SK-MEL-5 (cell line): ENCODE results near the gene FAHD1. TPM values are rescaled to one million over a fixed set of nuclear protein-coding genes. Genes with fewer than 3 reads are reported as not detected.
"Not testable (repeated sequence)": the region's sequence is repeated elsewhere in the genome, so short reads cannot be mapped to it uniquely, and the experiment has no call there.

Experiments used
- DNase-seq: peaks from one replicate; pipeline ENCODE4 v3.0.0-alpha.2; 2016; ENCODE audit warnings: low read depth, low spot score
- in situ Hi-C: cut with HindIII; loops from 2 replicates; pipeline ENCODE4 v1.10.0; 2016; ENCODE audit warnings: low sequenced_read_pairs, high pct_unique_total_duplicates, low pct_unique_long_range_greater_than_20kb
- total RNA-seq: library from RNA; depleted of rRNA; stranded (reverse); fragments of >200 nt; shearing (Covaris generic); gene quantifications from 2 replicates; pipeline ENCODE4 v1.2.3, GENCODE V29; 2014

FAHD1 gene
- total RNA-seq, 1 experiment from 2014 or later = 96.5 TPM

GRCh38 chr16:1787322-1788094 is 39.5 kb upstream of the FAHD1 start:
- in situ Hi-C loops = no loop called here
- DNase-seq = no peak

GRCh38 chr16:1788095-1788707 is 38.8 kb upstream of the FAHD1 start:
- in situ Hi-C loops = no loop called here
- DNase-seq = no peak

GRCh38 chr16:1788708-1789100 is 38.3 kb upstream of the FAHD1 start:
- no peak for DNase-seq
- in situ Hi-C loops = no loop called here

GRCh38 chr16:1789643-1790045 is 37.4 kb upstream of the FAHD1 start:
- no peak for DNase-seq
- in situ Hi-C loops = no loop called here

- in situ Hi-C loops = no loop called here
- DNase-seq = no peak
These were observed 36.8 kb upstream of the FAHD1 start for GRCh38 chr16:1790261-1790610.

- no peak for DNase-seq
- in situ Hi-C loops = no loop called here
These were observed 36.3 kb upstream of the FAHD1 start for GRCh38 chr16:1790611-1791255.

- in situ Hi-C loops = no loop called here
- no peak for DNase-seq
These were observed 35.6 kb upstream of the FAHD1 start for GRCh38 chr16:1791256-1791942.

GRCh38 chr16:1791943-1792812 is 34.8 kb upstream of the FAHD1 start:
- in situ Hi-C loops = no loop called here

GRCh38 chr16:1792836-1793577 is 34.0 kb upstream of the FAHD1 start:
- in situ Hi-C loops = no loop called here
- DNase-seq = no peak

More at GRCh38 chr16:1791943-1792812, 34.8 kb upstream of the FAHD1 start:
- no peak for DNase-seq

- in situ Hi-C loops = no loop called here
- DNase-seq = no peak
These were observed 33.3 kb upstream of the FAHD1 start, which contains the start of gene IGFALS for GRCh38 chr16:1793578-1794220. TSS of gene IGFALS (minus strand) at chr16:1793705. CDS start at chr16:1793652, 53 bp downstream.

GRCh38 chr16:1794221-1794871 is 32.7 kb upstream of the FAHD1 start:
- in situ Hi-C loops = no loop called here

GRCh38 chr16:1794908-1795666 is 31.9 kb upstream of the FAHD1 start:
- no peak for DNase-seq
- in situ Hi-C loops = no loop called here

More at GRCh38 chr16:1794221-1794871, 32.7 kb upstream of the FAHD1 start:
- no peak for DNase-seq

- DNase-seq, in situ Hi-C loops: not testable (repeated sequence)
These were observed 27.7 kb upstream of the FAHD1 start for GRCh38 chr16:1799263-1799662.

GRCh38 chr16:1800701-1801100 is 26.3 kb upstream of the FAHD1 start:
- in situ Hi-C loops = no loop called here
- no peak for DNase-seq

- DNase-seq = no peak
- in situ Hi-C loops = no loop called here
These were observed 19.4 kb upstream of the FAHD1 start for GRCh38 chr16:1807626-1808025.
